Liver (tissue), 3 donors: Measurements from ENCODE around the gene DLGAP4.

Experiments
- FOXA1 ChIP-seq: IDR thresholded peaks from 2 replicates; pipeline ENCODE4 v1.6.1; 2016; ENCODE audit warnings: antibody characterized with exemption
- HNF4A ChIP-seq, 2 donors: conservative IDR thresholded peaks; 2 replicates each; pipeline ENCODE4 v1.6.1; 2016; ENCODE audit warnings: antibody characterized with exemption in 2 of 2, mild to moderate bottlenecking in 2 of 2
- JUND ChIP-seq, 2 donors: IDR thresholded peaks; 2 replicates each; pipeline ENCODE4 v1.6.1; 2016; ENCODE audit warnings: antibody characterized with exemption in 2 of 2
- RAD21 ChIP-seq, 2 donors: IDR thresholded peaks; 2 replicates each; pipeline ENCODE4 v1.6.1; 2016; ENCODE audit warnings: antibody characterized with exemption in 2 of 2, mild to moderate bottlenecking in 2 of 2
- SP1 ChIP-seq: IDR thresholded peaks from 2 replicates; pipeline ENCODE4 v1.6.1; 2018; ENCODE audit warnings: antibody characterized with exemption, mild to moderate bottlenecking
- YY1 ChIP-seq: IDR thresholded peaks from 2 replicates; pipeline ENCODE4 v1.6.1; 2016; ENCODE audit warnings: antibody characterized with exemption, mild to moderate bottlenecking
- TF ChIP-seq, protein P1 (sequence below): fragments of 150-350 bp; IDR thresholded peaks from 2 replicates; pipeline ENCODE4 v1.5.1; 2017; ENCODE audit warnings: improper control_type of control experiment, low read depth, low read length; ENCODE audit not compliant: missing input control
- TF ChIP-seq, protein P2 (sequence below): IDR thresholded peaks from 2 replicates; pipeline ENCODE4 v1.6.1; 2016; ENCODE audit warnings: antibody characterized with exemption
- TF ChIP-seq, protein P3 (sequence below): IDR thresholded peaks from 2 replicates; pipeline ENCODE4 v1.6.1; 2016; ENCODE audit warnings: antibody characterized with exemption
- donor health status: healthy.
- donor health status: healthy.

DNA sequence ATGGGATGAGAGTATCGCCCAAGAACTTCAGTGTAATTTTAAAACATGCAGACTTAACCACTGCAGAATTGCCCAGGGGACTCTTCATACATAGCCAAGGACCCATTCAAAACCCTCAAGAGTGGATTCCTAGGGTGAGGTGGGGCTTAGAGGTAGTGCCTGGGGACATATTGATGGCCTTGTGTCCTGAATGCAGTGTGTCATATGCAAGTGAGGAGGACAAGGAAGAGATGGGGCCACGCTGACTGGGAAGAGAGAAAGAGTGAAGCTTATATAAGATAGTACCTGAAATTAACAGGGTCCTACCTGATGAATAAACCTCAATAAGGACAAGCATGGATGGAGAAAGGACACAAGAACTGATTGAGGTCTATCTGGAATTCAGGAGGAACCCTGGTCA is 249.1 kb downstream of the DLGAP4 start:
- TF ChIP-seq FOXA1 (no peak), YY1 (no peak), SP1 (no peak), JUND (IDR thresholded peaks at IDR 0.05) (no peak), RAD21 (IDR thresholded peaks at IDR 0.05) (no peak), HNF4A (conservative IDR thresholded peaks at IDR 0.05) (no peak)
- TF ChIP-seq, protein P1, sequence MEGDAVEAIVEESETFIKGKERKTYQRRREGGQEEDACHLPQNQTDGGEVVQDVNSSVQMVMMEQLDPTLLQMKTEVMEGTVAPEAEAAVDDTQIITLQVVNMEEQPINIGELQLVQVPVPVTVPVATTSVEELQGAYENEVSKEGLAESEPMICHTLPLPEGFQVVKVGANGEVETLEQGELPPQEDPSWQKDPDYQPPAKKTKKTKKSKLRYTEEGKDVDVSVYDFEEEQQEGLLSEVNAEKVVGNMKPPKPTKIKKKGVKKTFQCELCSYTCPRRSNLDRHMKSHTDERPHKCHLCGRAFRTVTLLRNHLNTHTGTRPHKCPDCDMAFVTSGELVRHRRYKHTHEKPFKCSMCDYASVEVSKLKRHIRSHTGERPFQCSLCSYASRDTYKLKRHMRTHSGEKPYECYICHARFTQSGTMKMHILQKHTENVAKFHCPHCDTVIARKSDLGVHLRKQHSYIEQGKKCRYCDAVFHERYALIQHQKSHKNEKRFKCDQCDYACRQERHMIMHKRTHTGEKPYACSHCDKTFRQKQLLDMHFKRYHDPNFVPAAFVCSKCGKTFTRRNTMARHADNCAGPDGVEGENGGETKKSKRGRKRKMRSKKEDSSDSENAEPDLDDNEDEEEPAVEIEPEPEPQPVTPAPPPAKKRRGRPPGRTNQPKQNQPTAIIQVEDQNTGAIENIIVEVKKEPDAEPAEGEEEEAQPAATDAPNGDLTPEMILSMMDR = no peak
- TF ChIP-seq, protein P2, sequence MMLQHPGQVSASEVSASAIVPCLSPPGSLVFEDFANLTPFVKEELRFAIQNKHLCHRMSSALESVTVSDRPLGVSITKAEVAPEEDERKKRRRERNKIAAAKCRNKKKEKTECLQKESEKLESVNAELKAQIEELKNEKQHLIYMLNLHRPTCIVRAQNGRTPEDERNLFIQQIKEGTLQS = no peak
- TF ChIP-seq, protein P3, sequence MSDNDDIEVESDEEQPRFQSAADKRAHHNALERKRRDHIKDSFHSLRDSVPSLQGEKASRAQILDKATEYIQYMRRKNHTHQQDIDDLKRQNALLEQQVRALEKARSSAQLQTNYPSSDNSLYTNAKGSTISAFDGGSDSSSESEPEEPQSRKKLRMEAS = no peak
